ENCODE measurements around the gene PADI4. TPM values are rescaled to one million over a fixed set of nuclear protein-coding genes. Genes with fewer than 3 reads are reported as not detected.

PADI4 gene
- total and polyA plus RNA-seq, 7 donors, result 0.52 to 0.58 (median 0.54) TPM; not detected in 4

- no peaks in the 10 kb centered on the region for H3K4me1 ChIP-seq
- TF ChIP-seq CTCF (IDR thresholded peaks at IDR 0.05), result no peak
- DNase-seq, result no peak
- H3K27ac ChIP-seq, result no peak overlapping the region
- intact Hi-C loops (cut with DNase I), result no loop called here
- no peak for ATAC-seq
- 77 to 86% (median 79%) methylated on average over 9 of the region's 9 CpGs for WGBS, 3 donors
- no peaks in the 10 kb centered on the region for H3K9me3 ChIP-seq
- H3K4me3 ChIP-seq, result no peak overlapping the region
- peaks cover 0 to 25% (median 3%) of the 10 kb centered on the region in 3 donors for H3K27me3 ChIP-seq (ENCODE audit: insufficient read depth in 3 of 3, low read length in 2 of 3)
- H3K36me3 ChIP-seq (ENCODE audit: insufficient read depth in 1 of 2, low read depth in 1 of 2), result no peaks in the 10 kb centered on the region
These were observed 38.2 kb downstream of the PADI4 start for GRCh38 chr1:17346046-17346789.

- intact Hi-C loops (cut with DNase I), result no loop called here
- Histone ChIP-seq H3K4me3 (no peak overlapping the region), H3K4me1 (no peaks in the 10 kb centered on the region), H3K27me3 (ENCODE audit: insufficient read depth in 3 of 3, low read length in 2 of 3) (peaks cover 0 to 25% (median 8%) of the 10 kb centered on the region in 3 donors), H3K36me3 (ENCODE audit: insufficient read depth in 1 of 2, low read depth in 1 of 2) (no peaks in the 10 kb centered on the region), H3K27ac (no peak overlapping the region), H3K9me3 (no peaks in the 10 kb centered on the region)
- no peak for TF ChIP-seq CTCF (IDR thresholded peaks at IDR 0.05)
- ATAC-seq, result no peak
- no peak for DNase-seq
- WGBS, 3 donors, result 64 to 69% (median 66%) methylated on average over 19 of the region's 19 CpGs
These were observed 40.0 kb downstream of the PADI4 start for GRCh38 chr1:17347769-17348592.

GRCh38 chr1:17348593-17349234 is 40.7 kb downstream of the PADI4 start:
- TF ChIP-seq CTCF (IDR thresholded peaks at IDR 0.05), result no peak
- Histone ChIP-seq H3K9me3 (no peaks in the 10 kb centered on the region), H3K27me3 (ENCODE audit: insufficient read depth in 3 of 3, low read length in 2 of 3) (peaks cover 0 to 29% (median 8%) of the 10 kb centered on the region in 3 donors), H3K27ac (no peak overlapping the region), H3K4me3 (no peak overlapping the region), H3K4me1 (no peaks in the 10 kb centered on the region), H3K36me3 (ENCODE audit: insufficient read depth in 1 of 2, low read depth in 1 of 2) (no peaks in the 10 kb centered on the region)
- DNase-seq (no peak), ATAC-seq (no peak)
- WGBS, 3 donors, result 57 to 63% (median 57%) methylated on average over 14 of the region's 14 CpGs
- intact Hi-C loops (cut with DNase I), result no loop called here

- ATAC-seq (no peak), DNase-seq (no peak)
- Histone ChIP-seq H3K4me3 (no peak overlapping the region), H3K36me3 (ENCODE audit: insufficient read depth in 1 of 2, low read depth in 1 of 2) (no peaks in the 10 kb centered on the region), H3K27me3 (ENCODE audit: insufficient read depth in 3 of 3, low read length in 2 of 3) (peaks cover 0 to 29% (median 8%) of the 10 kb centered on the region in 3 donors), H3K4me1 (no peaks in the 10 kb centered on the region), H3K27ac (no peak overlapping the region), H3K9me3 (no peaks in the 10 kb centered on the region)
- WGBS, 3 donors, result 49 to 66% (median 65%) methylated on average over 8 of the region's 8 CpGs
- intact Hi-C loops (cut with DNase I), result no loop called here
- TF ChIP-seq CTCF (IDR thresholded peaks at IDR 0.05), result no peak
These were observed 42.1 kb downstream of the PADI4 start for GRCh38 chr1:17350083-17350482.
